Uterus (tissue), 4 donors: ENCODE measurements around the gene MYL11. TPM values are rescaled to one million over a fixed set of nuclear protein-coding genes. Genes with fewer than 3 reads are reported as not detected.
A peak's percentile ranks its signal among the peaks of the same experiment; 100 is the strongest.

Experiments
- DNase-seq, 2 donors: peaks; one replicate each; pipeline ENCODE4 v3.0.0-alpha.2; 2019 to 2020
- H3K27ac ChIP-seq, 2 donors: fragments of 200-600 bp; sonication (generic); 1 replicate in 1 of 2; 2 replicates in 1 of 2; pipeline ENCODE4 v1.5.1; 2016 to 2018
- H3K27me3 ChIP-seq, 2 donors: fragments of 200-600 bp; sonication (generic); one replicate each; pipeline ENCODE4 v1.5.1; 2018 to 2019; ENCODE audit warnings: control low read depth in 1 of 2
- H3K36me3 ChIP-seq, 2 donors: fragments of 200-600 bp; sonication (generic); one replicate each; pipeline ENCODE4 v1.5.1; 2019; ENCODE audit warnings: control low read depth in 1 of 2
- H3K4me1 ChIP-seq, 2 donors: fragments of 200-600 bp; sonication (generic); one replicate each; pipeline ENCODE4 v1.5.1; 2018 to 2019; ENCODE audit warnings: control low read depth in 1 of 2
- H3K4me3 ChIP-seq, 2 donors: fragments of 200-600 bp; sonication (generic); 1 replicate in 1 of 2; 2 replicates in 1 of 2; pipeline ENCODE4 v1.5.1; 2018 to 2019; ENCODE audit warnings: mild to moderate bottlenecking in 1 of 2
- H3K9me3 ChIP-seq, 2 donors: fragments of 200-600 bp; sonication (generic); one replicate each; pipeline ENCODE4 v1.5.1; 2019; ENCODE audit warnings: control low read depth in 1 of 2
- POLR2A ChIP-seq, 2 donors: fragments of 450-650 bp; IDR thresholded peaks; one replicate each; pipeline ENCODE4 v1.6.1; 2016; ENCODE audit warnings: antibody characterized with exemption in 2 of 2, mild to moderate bottlenecking in 1 of 2, moderate library complexity in 1 of 2
- intact Hi-C: fragments of 100-400 bp; cut with DNase I; formaldehyde crosslinking; loops from one replicate; pipeline ENCODE4 v1.15.1; 2023; ENCODE audit warnings: low total_unique reads
- total RNA-seq, 4 donors: library from RNA; depleted of rRNA in 3 of 4; stranded (reverse); fragments of >200 nt in 3 of 4; gene quantifications; one replicate each; pipeline versions ENCODE4 v1.1.0 to v1.2.4, GENCODE V29; 2014 to 2023
- TF ChIP-seq, protein P1 (sequence below), 4 experiments: fragments of 200-600 bp in 2 of 4; fragments of 450-650 bp in 2 of 4; sonication (generic) in 2 of 4; IDR thresholded peaks; one replicate each; pipeline ENCODE4 v1.5.1; 2016 to 2019; ENCODE audit warnings: antibody characterized with exemption in 4 of 4, mild to moderate bottlenecking in 2 of 4, moderate library complexity in 1 of 4
- donor health status: DM: yes; HTN: yes; CAD: no.

The MYL11 gene
- total RNA-seq, 4 donors from 2014 or later, result 1.2 TPM; not detected in 3

DNA sequence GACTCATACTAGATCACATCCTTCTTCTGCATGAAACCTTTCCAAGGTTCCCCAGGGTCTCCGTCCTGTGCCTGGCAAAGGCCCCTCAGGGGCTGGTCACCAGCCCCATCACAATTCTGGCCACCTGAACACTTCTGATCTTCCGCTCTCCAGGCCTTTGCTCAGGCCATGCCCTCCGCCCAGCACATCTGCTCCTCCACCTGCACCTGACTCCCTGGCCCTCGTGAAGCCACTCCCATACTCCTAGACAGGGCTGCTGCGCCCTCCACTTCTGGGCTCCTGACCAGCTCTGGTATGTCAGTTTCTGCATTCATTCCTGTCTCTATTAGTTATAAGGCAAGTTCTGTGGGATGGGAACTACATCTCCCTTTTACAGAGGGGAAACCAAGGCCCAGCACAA lies 1.9 kb upstream of the MYL11 start:
- intact Hi-C loops, result no loop called here

GRCh38 chr16:30375864-30376263 lies 1.3 kb downstream of the MYL11 start:
- Histone ChIP-seq H3K36me3 (no peaks in the 10 kb centered on the region), H3K27me3 (no peaks in the 10 kb centered on the region), H3K4me3 (no peak overlapping the region), H3K27ac (peak overlapping the region in 1 of 2 donors; percentile 100), H3K9me3 (no peaks in the 10 kb centered on the region), H3K4me1 (no peaks in the 10 kb centered on the region)
- TF ChIP-seq POLR2A (IDR thresholded peaks at IDR 0.05), result no peak
- TF ChIP-seq, protein P1, sequence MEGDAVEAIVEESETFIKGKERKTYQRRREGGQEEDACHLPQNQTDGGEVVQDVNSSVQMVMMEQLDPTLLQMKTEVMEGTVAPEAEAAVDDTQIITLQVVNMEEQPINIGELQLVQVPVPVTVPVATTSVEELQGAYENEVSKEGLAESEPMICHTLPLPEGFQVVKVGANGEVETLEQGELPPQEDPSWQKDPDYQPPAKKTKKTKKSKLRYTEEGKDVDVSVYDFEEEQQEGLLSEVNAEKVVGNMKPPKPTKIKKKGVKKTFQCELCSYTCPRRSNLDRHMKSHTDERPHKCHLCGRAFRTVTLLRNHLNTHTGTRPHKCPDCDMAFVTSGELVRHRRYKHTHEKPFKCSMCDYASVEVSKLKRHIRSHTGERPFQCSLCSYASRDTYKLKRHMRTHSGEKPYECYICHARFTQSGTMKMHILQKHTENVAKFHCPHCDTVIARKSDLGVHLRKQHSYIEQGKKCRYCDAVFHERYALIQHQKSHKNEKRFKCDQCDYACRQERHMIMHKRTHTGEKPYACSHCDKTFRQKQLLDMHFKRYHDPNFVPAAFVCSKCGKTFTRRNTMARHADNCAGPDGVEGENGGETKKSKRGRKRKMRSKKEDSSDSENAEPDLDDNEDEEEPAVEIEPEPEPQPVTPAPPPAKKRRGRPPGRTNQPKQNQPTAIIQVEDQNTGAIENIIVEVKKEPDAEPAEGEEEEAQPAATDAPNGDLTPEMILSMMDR (IDR thresholded peaks at IDR 0.05), result no peak
- intact Hi-C loops, result no loop called here
- DNase-seq, result no peak

More for the DNA sequence above, 1.9 kb upstream of the MYL11 start:
- Histone ChIP-seq H3K36me3 (no peaks in the 10 kb centered on the region), H3K27ac (no peak overlapping the region), H3K4me1 (peaks cover 0 to 1% of the 10 kb centered on the region in 2 donors), H3K4me3 (no peak overlapping the region), H3K27me3 (no peaks in the 10 kb centered on the region), H3K9me3 (no peaks in the 10 kb centered on the region)
- no peak for TF ChIP-seq POLR2A (IDR thresholded peaks at IDR 0.05)
- TF ChIP-seq, protein P1 (IDR thresholded peaks at IDR 0.05), result no peak
- DNase-seq, result no peak

- Histone ChIP-seq H3K4me1 (no peaks in the 10 kb centered on the region), H3K27me3 (no peaks in the 10 kb centered on the region), H3K4me3 (no peak overlapping the region), H3K9me3 (no peaks in the 10 kb centered on the region), H3K36me3 (no peaks in the 10 kb centered on the region), H3K27ac (peak overlapping the region; percentile 100)
- no peak for DNase-seq
- TF ChIP-seq POLR2A (IDR thresholded peaks at IDR 0.05), result no peak
- TF ChIP-seq, protein P1 (IDR thresholded peaks at IDR 0.05), result no peak
- intact Hi-C loops, result no loop called here
These were observed 1.9 kb downstream of the MYL11 start for GRCh38 chr16:30376461-30376902.

- no peaks in the 10 kb centered on the region for H3K9me3 ChIP-seq
- H3K4me3 ChIP-seq, result peak overlapping the region; percentile 83 to 88
- intact Hi-C loops, result no loop called here
- no peaks in the 10 kb centered on the region for H3K36me3 ChIP-seq
- H3K4me1 ChIP-seq, result no peaks in the 10 kb centered on the region
- peak overlapping the region; percentile 100 for H3K27ac ChIP-seq
- TF ChIP-seq POLR2A (IDR thresholded peaks at IDR 0.05), result no peak
- TF ChIP-seq, protein P1 (IDR thresholded peaks at IDR 0.05), result no peak
- no peaks in the 10 kb centered on the region for H3K27me3 ChIP-seq
- DNase-seq, result no peak
These were observed 2.6 kb downstream of the MYL11 start for GRCh38 chr16:30377050-30377811.

DNA sequence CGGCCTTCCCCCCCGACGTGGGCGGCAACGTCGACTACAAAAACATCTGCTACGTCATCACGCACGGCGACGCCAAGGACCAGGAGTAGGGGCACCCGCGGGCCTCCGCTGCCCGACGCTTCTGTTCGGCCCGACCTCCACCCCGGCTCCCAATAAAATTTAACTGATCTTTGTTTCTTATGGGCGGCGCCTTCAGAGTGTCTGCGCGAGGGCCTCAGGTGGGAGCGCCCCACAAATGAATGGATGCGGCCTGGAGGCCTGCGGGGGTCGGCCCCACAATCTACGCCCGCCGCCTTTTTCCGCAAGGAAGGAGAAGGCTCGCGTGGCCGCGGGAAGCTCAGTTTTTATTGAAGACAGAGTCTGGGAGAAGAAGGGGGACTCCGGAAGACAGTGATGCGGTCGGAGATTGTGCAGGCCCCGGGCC lies 3.2 kb downstream of the MYL11 start:
- Histone ChIP-seq H3K9me3 (no peaks in the 10 kb centered on the region), H3K4me1 (no peaks in the 10 kb centered on the region), H3K27ac (peak overlapping the region; percentile 100), H3K27me3 (no peaks in the 10 kb centered on the region), H3K36me3 (no peaks in the 10 kb centered on the region), H3K4me3 (peak overlapping the region; percentile 83 to 88)
- intact Hi-C loops, result no loop called here
- peak; percentile 59 to 81 for TF ChIP-seq POLR2A (IDR thresholded peaks at IDR 0.05)
- TF ChIP-seq, protein P1 (IDR thresholded peaks at IDR 0.05), result no peak
- peak; percentile 95 to 98 for DNase-seq
